Caco-2 (cell line): Measurements from ENCODE around the gene MAN1B1. TPM values are rescaled to one million over a fixed set of nuclear protein-coding genes. Genes with fewer than 3 reads are reported as not detected.
A peak's percentile ranks its signal among the peaks of the same experiment; 100 is the strongest.

Experiments used
- BruUV-seq: library from RNA; stranded (reverse); fragments of 400-500 nt; replicated peaks from 2 replicates; lab custom pipeline; 2021; lab: Mats Ljungman, UMichigan
- CTCF ChIA-PET: fragments of 300-600 bp; sonication (Branson Sonifier 250); formaldehyde crosslinking; loops from one replicate; lab custom pipeline; 2022; ENCODE audit warnings: antibody characterized with exemption; lab: Charles Lee
- POLR2A ChIA-PET: fragments of 300-600 bp; sonication (Branson Sonifier 250); formaldehyde crosslinking; loops from one replicate; lab custom pipeline; 2022; ENCODE audit warnings: antibody characterized with exemption; lab: Charles Lee
- DNase-seq, 2 experiments: peaks; one replicate each; pipeline versions ENCODE4 v3.0.0 to v3.0.0-alpha.2; 2020 to 2022
- H3K27me3 ChIP-seq: replicated peaks from 2 replicates; pipeline ENCODE4 v1.6.0; 2011; ENCODE audit warnings: low read length; ENCODE audit not compliant: control insufficient read depth, insufficient read depth
- H3K36me3 ChIP-seq: 2 replicates; pipeline ENCODE4 v1.5.1; 2011; ENCODE audit warnings: low read length; ENCODE audit not compliant: control insufficient read depth, insufficient read depth
- H3K4me1 ChIP-seq: fragments of 250-450 bp; sonication (Bioruptor Pico); 2 replicates; pipeline ENCODE4 v1.5.1; 2020; ENCODE audit warnings: mild to moderate bottlenecking
- H3K4me3 ChIP-seq: 2 replicates; pipeline ENCODE4 v1.5.1; 2011; ENCODE audit warnings: low read depth, mild to moderate bottlenecking, control low read depth, low read length
- H3K9me3 ChIP-seq: fragments of 250-450 bp; sonication (Bioruptor Pico); 2 replicates; pipeline ENCODE4 v1.5.1; 2020; ENCODE audit warnings: mild to moderate bottlenecking, moderate library complexity
- H3K27ac Mint-ChIP-seq: one replicate; pipeline ENCODE4 v1.8.0; 2022; ENCODE audit warnings: mixed read lengths; ENCODE audit not compliant: unreplicated experiment
- H3K27me3 Mint-ChIP-seq: one replicate; pipeline ENCODE4 v1.8.0; 2022; ENCODE audit warnings: mixed read lengths; ENCODE audit not compliant: insufficient read depth, unreplicated experiment
- H3K36me3 Mint-ChIP-seq: one replicate; pipeline ENCODE4 v1.8.0; 2022; ENCODE audit warnings: mild to moderate bottlenecking, mixed read lengths; ENCODE audit not compliant: insufficient read depth, unreplicated experiment
- H3K4me1 Mint-ChIP-seq: one replicate; pipeline ENCODE4 v1.8.0; 2022; ENCODE audit warnings: low read depth, mixed read lengths; ENCODE audit not compliant: unreplicated experiment
- H3K4me3 Mint-ChIP-seq: one replicate; pipeline ENCODE4 v1.8.0; 2022; ENCODE audit warnings: mild to moderate bottlenecking, moderate library complexity, mixed read lengths; ENCODE audit not compliant: unreplicated experiment
- H3K9me3 Mint-ChIP-seq: one replicate; pipeline ENCODE4 v1.8.0; 2022; ENCODE audit warnings: mixed read lengths; ENCODE audit not compliant: unreplicated experiment
- CTCF ChIP-seq, 2 experiments: fragments of 200-600 bp in 1 of 2; IDR thresholded peaks; 1 replicate in 1 of 2; 2 replicates in 1 of 2; pipeline versions ENCODE4 v1.5.1 to v1.8.0; 2011 to 2022; ENCODE audit warnings: antibody characterized with exemption in 1 of 2, control low read depth in 1 of 2, inconsistent platforms in 1 of 2, low read depth in 1 of 2, low read length in 1 of 2, mild to moderate bottlenecking in 1 of 2, moderate library complexity in 1 of 2; ENCODE audit not compliant: insufficient read depth in 1 of 2, severe bottlenecking in 1 of 2, unreplicated experiment in 1 of 2
- intact Hi-C: fragments of 100-400 bp; cut with micrococcal nuclease; formaldehyde crosslinking; loops from one replicate; pipeline ENCODE4 v1.10.0; 2022; ENCODE audit not compliant: unreplicated experiment
- total RNA-seq: library from RNA; stranded (reverse); gene quantifications from 2 replicates; pipeline ENCODE4 v1.2.3, GENCODE V29; 2022

MAN1B1 gene
- total RNA-seq, 1 experiment from 2014 or later: 57.7 TPM

GRCh38 chr9:137053944-137054931 is 32.5 kb upstream of the MAN1B1 start, which contains the start of gene ENTPD2:
ENTPD2 (minus strand) TSS chr9:137054061; CDS start chr9:137053997, 64 bp downstream.
- Histone ChIP-seq H3K9me3 (no peaks in the 10 kb centered on the region), H3K4me3 (peak within 1 kb of the TSS; percentile 51), H3K4me1 (peaks cover 18% of the 10 kb centered on the region), H3K36me3 (no peaks in the 10 kb centered on the region), H3K27me3 (no peaks in the 10 kb centered on the region)
- ChIA-PET POLR2A (interaction anchor here (1.3 kb wide), 1 partner anchor 16 kb away, joined by 9 read pairs; the partner anchor contains the start of gene SAPCD2), CTCF (interaction anchor here (0.7 to 2.8 kb wide), 5 partner anchors 8 to 25 kb away, joined by 3 to 24 read pairs (median 3); partner anchors contain the start of gene NPDC1)
- DNase-seq: peak; percentile 73 to 85
- H3K4me1 Mint-ChIP-seq: peaks cover 6% of the 10 kb centered on the region
- H3K36me3 Mint-ChIP-seq: peaks cover 4% of the 10 kb centered on the region
- peak within 1 kb of the TSS; percentile 30 for H3K27ac Mint-ChIP-seq
- no peak for TF ChIP-seq CTCF (IDR thresholded peaks at IDR 0.05; ENCODE audit: insufficient read depth in 1 of 2, low read depth in 1 of 2, low read length in 1 of 2, severe bottlenecking in 1 of 2, unreplicated experiment in 1 of 2)
- no TSS peak for BruUV-seq
- no peaks in the 10 kb centered on the region for H3K27me3 Mint-ChIP-seq
- peak within 1 kb of the TSS; percentile 66 for H3K4me3 Mint-ChIP-seq
- no peaks in the 10 kb centered on the region for H3K9me3 Mint-ChIP-seq
- intact Hi-C loops: no loop called here

GRCh38 chr9:137054932-137055384 is 31.8 kb upstream of the MAN1B1 start:
- intact Hi-C loops: no loop called here
- POLR2A ChIA-PET: no interaction called here
- Mint-ChIP-seq H3K36me3 (peaks cover 4% of the 10 kb centered on the region), H3K4me3 (peak overlapping the region; percentile 66), H3K27ac (peak overlapping the region; percentile 30), H3K27me3 (no peaks in the 10 kb centered on the region), H3K9me3 (no peaks in the 10 kb centered on the region), H3K4me1 (peaks cover 6% of the 10 kb centered on the region)
- Histone ChIP-seq H3K4me3 (peak overlapping the region; percentile 51), H3K4me1 (peaks cover 18% of the 10 kb centered on the region), H3K27me3 (no peaks in the 10 kb centered on the region), H3K36me3 (no peaks in the 10 kb centered on the region), H3K9me3 (no peaks in the 10 kb centered on the region)
- no TSS peak for BruUV-seq
- no peak for DNase-seq
- no peak for TF ChIP-seq CTCF (IDR thresholded peaks at IDR 0.05; ENCODE audit: insufficient read depth in 1 of 2, low read depth in 1 of 2, low read length in 1 of 2, severe bottlenecking in 1 of 2, unreplicated experiment in 1 of 2)
- CTCF ChIA-PET: interaction anchor here (0.6 to 2.8 kb wide), 4 partner anchors 8 to 112 kb away, joined by 4 to 24 read pairs (median 7); partner anchors contain the start of gene NPDC1
